NCI-H146 (cell line): ENCODE results near the gene ERF.

Source experiments
- DNase-seq: peaks from one replicate; lab custom pipeline; 2025; lab: John Stamatoyannopoulos, UW

The ERF gene

DNA sequence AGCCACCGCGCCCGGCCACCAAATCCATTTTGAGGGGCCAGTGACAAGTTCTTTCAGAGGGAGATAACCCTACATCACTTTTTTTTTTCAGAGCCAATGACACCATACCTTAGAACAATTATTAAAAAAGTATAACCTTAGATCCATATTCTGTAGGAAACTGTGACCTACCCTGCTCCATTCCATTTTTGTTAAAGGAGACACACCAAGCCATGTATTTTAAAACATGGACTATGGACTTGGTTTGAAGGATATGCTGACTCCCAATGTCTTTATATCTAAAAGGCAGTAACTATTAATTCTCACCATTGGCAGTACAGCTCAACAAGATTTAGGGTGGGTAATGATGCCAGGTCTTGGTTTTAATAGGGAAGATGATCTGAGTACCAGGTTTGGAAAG, 13.6 kb downstream of the ERF start:
- no peak for DNase-seq

GRCh38 chr19:42239544-42240220, 15.2 kb downstream of the ERF start:
- no peak for DNase-seq

DNA sequence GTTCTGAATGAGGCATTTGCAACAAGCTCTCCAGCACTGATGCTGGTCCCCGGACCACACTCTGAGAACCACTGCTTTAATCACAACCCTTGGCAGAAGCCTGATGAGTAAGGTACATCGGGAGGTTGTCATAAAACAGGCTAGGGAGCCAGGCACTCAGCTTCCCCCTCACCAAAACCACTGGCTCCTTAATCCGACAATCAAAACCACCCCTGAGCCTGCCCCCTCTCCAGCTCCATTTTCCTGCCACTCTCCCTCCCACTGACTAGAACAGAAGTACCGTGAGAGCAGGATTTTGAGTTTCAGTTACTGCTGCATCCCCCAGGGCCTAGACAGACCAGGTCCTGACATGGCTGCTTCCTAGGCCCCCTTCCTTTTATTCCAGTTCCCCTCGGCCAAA, 19.7 kb downstream of the ERF start:
- DNase-seq: no peak

DNA sequence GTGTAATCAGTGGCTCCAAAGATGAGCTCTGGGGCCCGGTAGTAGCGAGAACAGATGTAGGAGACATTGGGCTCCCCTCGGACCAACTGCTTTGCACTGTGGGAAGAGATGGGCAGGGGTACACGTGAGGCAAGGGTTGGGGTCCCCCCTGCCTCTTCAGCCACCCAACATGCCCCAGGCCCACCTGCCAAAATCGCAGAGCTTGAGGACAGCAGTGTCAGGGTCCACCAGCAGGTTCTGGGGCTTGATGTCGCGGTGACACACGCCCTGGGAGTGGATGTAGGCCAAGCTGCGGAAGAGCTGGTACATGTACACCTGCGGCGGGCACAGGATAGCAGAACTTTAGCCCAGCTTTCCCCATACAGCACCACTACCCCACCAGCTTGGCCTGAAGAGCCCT, 20.6 kb downstream of the ERF start:
- no peak for DNase-seq

GRCh38 chr19:42233678-42234292, 21.1 kb downstream of the ERF start:
- DNase-seq: no peak

GRCh38 chr19:42233106-42233505, 21.8 kb downstream of the ERF start:
- DNase-seq: peak; percentile 37

DNA sequence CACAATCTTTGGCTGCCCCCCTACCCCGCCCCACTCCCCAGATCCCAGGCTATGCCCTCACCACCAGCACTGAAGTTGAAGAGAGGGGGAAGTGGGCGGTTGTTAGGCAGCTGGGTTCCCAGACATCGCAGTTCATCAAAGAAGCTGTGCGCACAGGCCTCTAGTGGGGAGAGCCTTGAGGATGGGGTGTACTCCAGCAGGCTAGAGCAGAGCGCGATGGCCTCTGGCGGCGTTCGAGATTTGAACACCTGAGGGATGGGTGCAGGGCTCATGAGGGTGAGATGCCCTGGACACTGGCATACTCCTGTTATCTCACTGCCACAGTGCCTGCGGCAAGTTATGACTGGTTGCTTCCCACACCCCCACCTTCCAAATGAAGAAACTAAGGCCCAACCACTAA, 22.5 kb downstream of the ERF start:
- no peak for DNase-seq

- DNase-seq: no peak
These were observed 24.4 kb downstream of the ERF start for GRCh38 chr19:42230571-42230970.

DNA sequence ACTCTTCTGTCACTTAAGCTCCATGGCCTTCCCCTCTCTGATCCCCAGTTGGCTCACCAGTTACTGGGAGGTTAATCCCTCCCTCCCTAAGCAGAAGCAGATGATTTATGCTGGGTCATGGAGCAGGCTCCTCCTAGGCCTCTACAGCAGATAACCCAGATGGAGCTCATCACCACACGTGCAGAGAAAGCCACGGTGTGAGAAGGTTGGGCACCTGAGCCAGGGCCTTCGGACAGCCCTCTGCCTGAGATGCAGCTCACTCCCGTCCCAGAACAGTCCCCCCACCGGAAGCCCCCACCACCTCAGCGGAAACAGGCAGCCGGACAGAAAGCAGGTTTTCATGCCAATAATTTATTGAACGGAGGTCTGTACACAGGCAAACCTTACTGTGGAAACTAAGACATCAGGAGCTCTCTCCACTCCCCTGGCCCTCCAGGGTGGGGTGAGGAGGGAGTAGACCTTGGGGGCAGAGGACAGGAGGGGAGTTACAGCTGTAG, 25.0 kb downstream of the ERF start:
- DNase-seq: no peak

DNA sequence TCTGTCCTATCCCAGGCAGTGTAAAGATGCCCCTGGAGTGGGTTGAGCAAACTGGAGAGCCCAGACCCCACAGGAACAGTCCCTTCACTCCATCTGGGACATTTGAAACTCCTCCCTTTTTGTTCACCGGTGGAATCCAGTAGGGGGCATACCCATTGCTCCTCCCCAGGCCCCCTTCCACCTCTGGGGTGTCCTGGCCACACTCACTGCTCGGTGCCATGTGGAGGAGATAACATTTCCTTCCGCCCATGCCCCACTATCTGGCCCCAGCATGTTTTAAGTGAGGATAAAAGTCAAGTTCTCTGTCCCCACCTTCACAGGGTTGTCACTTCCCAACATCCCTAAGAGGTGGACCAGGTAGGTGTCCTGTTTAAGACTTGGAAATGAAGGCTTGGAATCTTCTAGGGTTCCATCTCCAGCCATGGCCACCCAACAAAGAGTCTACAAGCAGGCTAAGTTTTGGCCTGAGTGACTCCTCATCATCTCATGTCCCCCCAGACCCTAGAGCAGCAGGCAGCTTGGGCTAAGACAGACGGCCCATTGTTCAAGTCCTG, 25.6 kb downstream of the ERF start:
- DNase-seq: no peak

- DNase-seq: no peak
These were observed 26.3 kb downstream of the ERF start for GRCh38 chr19:42228641-42229040.

- DNase-seq: no peak
These were observed 28.0 kb downstream of the ERF start for GRCh38 chr19:42226886-42227285.

GRCh38 chr19:42225718-42226292, 29.1 kb downstream of the ERF start:
- no peak for DNase-seq

DNA sequence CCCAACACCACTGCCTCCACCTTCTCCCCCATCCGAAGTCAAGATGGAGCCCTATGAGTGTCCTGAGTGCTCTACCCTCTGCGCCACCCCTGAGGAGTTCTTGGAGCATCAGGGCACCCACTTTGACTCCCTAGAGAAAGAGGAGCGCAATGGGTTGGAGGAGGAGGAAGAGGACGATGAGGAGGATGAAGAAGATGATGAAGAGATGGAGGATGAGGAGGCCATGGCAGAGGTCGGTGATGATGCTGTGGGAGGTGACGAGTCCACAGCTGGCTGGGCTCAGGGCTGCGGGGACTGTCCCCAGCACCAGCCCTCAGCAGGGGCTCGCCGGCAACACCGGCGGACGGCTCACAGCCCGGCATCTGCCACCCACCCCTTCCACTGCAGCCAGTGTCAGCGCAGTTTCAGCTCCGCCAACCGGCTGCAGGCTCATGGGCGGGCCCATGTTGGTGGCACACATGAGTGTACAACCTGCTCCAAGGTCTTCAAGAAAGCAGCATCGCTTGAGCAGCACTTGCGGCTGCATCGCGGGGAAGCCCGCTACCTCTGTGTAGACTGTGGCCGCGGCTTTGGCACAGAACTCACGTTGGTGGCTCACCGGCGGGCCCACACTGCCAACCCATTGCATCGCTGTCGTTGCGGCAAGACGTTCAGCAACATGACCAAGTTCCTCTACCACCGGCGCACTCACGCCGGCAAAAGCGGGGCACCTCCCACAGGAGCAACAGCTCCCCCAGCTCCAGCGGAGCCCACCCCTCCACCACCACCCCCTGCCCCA, 29.8 kb downstream of the ERF start:
- DNase-seq: no peak

GRCh38 chr19:42220751-42221097, 34.2 kb downstream of the ERF start:
- no peak for DNase-seq

DNA sequence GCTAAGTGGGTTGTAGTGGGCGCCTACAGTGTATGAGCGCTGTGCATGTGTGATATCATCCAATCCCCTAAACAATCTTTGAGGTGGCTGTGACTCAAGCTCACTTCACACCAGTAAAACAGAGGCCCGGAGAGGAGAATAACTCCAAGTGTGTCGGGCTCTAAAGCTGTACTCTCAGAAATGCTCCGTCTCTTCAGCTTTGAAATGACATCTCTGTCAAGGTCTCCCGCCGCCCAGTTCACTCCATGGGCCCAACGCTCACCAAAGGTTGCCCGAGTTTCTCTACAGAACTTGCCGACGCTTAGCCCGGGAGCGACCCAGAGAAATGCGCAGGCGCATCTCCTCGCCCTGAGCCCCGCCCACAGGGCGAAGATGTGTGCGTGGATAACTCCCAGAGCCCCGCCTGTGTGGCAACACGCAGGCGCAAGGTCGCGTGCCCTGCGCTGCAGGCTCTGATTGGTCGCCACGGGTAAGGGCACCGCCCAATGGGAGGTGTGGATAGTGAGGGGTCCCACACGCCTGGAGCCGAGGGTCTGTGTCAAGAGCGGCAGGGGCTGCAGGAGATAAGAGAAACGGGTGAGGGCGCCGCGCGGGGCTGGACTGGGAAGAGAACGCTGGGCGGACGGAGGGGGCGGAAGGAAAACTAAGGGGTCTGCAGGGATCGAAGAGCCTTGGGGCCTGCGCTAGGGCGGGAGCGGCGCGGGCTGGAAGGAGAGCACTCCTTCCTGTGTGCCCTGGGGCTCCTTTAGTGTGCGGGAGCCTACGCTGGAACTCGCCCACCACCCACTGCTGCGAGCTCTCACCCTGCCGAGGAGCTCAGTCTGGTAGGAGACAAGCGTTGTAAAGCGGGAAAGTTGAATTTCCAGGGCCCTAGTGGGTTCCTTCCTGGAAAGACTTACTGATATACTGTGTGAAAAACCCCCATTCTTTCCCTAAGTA, 34.8 kb downstream of the ERF start, which contains the start of gene ZNF526:
Gene ZNF526, plus strand, starts transcription at position 501 of the 939 bp plus-strand sequence. CDS start 4,092 bp downstream, outside the sequence.
- peak; percentile 99 for DNase-seq

- peak; percentile 97 for DNase-seq
These were observed 37.1 kb downstream of the ERF start, which contains the start of gene DEDD2 for GRCh38 chr19:42217520-42218437. Gene DEDD2 (minus strand): TSS chr19:42217677. CDS start chr19:42217007, 670 bp downstream.

GRCh38 chr19:42216653-42217519, 38.0 kb downstream of the ERF start:
- peak; percentile 80 for DNase-seq
